ENCODE measurements around the gene PACSIN2.

- TF ChIP-seq CTCF (IDR thresholded peaks at IDR 0.05; ENCODE audit: low read depth, low read length, poor library complexity, severe bottlenecking) (no peak), EZH2phosphoT487 (IDR thresholded peaks at IDR 0.05; ENCODE audit: borderline replicate concordance, low read length) (no peak)
Measured at GRCh38 chr22:43001271-43002201, 13.4 kb downstream of the PACSIN2 start.

All from DOHH2 (cell line).